NB4 (cell line): ENCODE data around the gene CLPSL2.

Experiments
- MYC ChIP-seq: IDR thresholded peaks from 2 replicates; pipeline ENCODE4 v1.6.1; 2011; ENCODE audit warnings: low read depth, low read length
- POLR2A ChIP-seq: IDR thresholded peaks from 2 replicates; pipeline ENCODE4 v1.6.1; 2011; ENCODE audit warnings: mild to moderate bottlenecking; ENCODE audit not compliant: insufficient read length; ENCODE audit errors: extremely low read depth
- TF ChIP-seq, protein P1 (sequence below): IDR thresholded peaks from one replicate; pipeline ENCODE4 v1.5.1; 2012; ENCODE audit warnings: low read depth, low read length
- TF ChIP-seq, protein P2 (sequence below): IDR thresholded peaks from 2 replicates; pipeline ENCODE4 v1.6.1; 2011; ENCODE audit warnings: low read depth, low read length

DNA sequence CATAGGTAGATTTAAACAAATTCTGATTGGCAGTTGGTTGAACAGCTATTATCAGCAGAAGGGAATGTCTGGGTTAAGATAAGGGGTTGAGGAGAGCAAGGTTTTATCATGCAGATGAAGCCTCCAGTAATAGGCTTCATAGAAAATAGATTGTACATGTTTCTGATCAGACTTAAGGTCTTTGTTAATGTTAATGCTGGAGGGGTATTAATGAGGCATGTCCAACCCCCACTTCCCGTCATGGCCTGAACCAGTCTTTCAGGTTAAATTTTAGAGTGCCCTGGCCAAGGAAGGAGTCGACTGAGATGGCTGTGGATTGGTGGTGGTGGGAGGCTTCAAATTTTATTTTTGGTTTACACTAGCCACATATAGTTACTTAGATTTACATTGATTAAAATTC is 7.8 kb downstream of the CLPSL2 start:
- TF ChIP-seq, protein P1, sequence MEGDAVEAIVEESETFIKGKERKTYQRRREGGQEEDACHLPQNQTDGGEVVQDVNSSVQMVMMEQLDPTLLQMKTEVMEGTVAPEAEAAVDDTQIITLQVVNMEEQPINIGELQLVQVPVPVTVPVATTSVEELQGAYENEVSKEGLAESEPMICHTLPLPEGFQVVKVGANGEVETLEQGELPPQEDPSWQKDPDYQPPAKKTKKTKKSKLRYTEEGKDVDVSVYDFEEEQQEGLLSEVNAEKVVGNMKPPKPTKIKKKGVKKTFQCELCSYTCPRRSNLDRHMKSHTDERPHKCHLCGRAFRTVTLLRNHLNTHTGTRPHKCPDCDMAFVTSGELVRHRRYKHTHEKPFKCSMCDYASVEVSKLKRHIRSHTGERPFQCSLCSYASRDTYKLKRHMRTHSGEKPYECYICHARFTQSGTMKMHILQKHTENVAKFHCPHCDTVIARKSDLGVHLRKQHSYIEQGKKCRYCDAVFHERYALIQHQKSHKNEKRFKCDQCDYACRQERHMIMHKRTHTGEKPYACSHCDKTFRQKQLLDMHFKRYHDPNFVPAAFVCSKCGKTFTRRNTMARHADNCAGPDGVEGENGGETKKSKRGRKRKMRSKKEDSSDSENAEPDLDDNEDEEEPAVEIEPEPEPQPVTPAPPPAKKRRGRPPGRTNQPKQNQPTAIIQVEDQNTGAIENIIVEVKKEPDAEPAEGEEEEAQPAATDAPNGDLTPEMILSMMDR = no peak
- TF ChIP-seq POLR2A = no peak
- no peak for TF ChIP-seq MYC
- TF ChIP-seq, protein P2, sequence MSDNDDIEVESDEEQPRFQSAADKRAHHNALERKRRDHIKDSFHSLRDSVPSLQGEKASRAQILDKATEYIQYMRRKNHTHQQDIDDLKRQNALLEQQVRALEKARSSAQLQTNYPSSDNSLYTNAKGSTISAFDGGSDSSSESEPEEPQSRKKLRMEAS = no peak
